Panc1 (cell line): ENCODE results near the gene RPS6KB2.

Source experiments
- POLR2AphosphoS5 ChIP-seq: IDR thresholded peaks from 2 replicates; pipeline ENCODE4 v1.6.1; 2012; ENCODE audit warnings: mild to moderate bottlenecking, low read depth, low read length, moderate library complexity
- SIN3A ChIP-seq: IDR thresholded peaks from 2 replicates; pipeline ENCODE4 v1.6.1; 2012; ENCODE audit warnings: low read depth, mild to moderate bottlenecking, low read length, moderate library complexity, borderline replicate concordance; ENCODE audit not compliant: insufficient read depth
- TCF7L2 ChIP-seq: IDR thresholded peaks from 2 replicates; pipeline ENCODE4 v1.6.1; 2011; ENCODE audit warnings: mild to moderate bottlenecking, low read depth, low read length, inconsistent platforms
- TF ChIP-seq, protein P1 (sequence below): fragments of 450-650 bp; IDR thresholded peaks from 2 replicates; pipeline ENCODE4 v1.5.1; 2017; ENCODE audit warnings: mild to moderate bottlenecking
- TF ChIP-seq, protein P2 (sequence below), 2 experiments: IDR thresholded peaks; 2 replicates each; pipeline ENCODE4 v1.6.1; 2011 to 2012; ENCODE audit warnings: low read depth in 2 of 2, control low read depth in 1 of 2, low read length in 1 of 2, mild to moderate bottlenecking in 1 of 2, moderate library complexity in 1 of 2; ENCODE audit not compliant: insufficient read depth in 1 of 2

DNA sequence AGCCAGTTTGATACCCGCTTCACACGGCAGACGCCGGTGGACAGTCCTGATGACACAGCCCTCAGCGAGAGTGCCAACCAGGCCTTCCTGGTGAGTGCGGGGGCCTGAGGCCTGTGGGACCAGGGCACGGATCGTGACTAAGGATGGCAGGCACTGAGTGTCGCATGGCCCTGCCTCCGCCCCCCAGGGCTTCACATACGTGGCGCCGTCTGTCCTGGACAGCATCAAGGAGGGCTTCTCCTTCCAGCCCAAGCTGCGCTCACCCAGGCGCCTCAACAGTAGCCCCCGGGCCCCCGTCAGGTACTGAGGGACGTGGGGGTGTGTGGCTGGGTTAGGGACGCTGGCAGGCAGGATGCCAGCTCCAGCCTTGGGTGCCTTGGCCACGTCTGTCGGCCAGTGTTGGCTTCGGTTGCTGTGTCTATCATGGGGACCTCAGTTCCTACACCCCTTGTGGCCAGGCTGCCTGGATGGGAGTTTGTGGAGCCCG is 6.1 kb downstream of the RPS6KB2 start:
- TF ChIP-seq, protein P1, sequence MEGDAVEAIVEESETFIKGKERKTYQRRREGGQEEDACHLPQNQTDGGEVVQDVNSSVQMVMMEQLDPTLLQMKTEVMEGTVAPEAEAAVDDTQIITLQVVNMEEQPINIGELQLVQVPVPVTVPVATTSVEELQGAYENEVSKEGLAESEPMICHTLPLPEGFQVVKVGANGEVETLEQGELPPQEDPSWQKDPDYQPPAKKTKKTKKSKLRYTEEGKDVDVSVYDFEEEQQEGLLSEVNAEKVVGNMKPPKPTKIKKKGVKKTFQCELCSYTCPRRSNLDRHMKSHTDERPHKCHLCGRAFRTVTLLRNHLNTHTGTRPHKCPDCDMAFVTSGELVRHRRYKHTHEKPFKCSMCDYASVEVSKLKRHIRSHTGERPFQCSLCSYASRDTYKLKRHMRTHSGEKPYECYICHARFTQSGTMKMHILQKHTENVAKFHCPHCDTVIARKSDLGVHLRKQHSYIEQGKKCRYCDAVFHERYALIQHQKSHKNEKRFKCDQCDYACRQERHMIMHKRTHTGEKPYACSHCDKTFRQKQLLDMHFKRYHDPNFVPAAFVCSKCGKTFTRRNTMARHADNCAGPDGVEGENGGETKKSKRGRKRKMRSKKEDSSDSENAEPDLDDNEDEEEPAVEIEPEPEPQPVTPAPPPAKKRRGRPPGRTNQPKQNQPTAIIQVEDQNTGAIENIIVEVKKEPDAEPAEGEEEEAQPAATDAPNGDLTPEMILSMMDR = no peak
- TF ChIP-seq SIN3A (no peak), POLR2AphosphoS5 (no peak), TCF7L2 (no peak)
- TF ChIP-seq, protein P2, sequence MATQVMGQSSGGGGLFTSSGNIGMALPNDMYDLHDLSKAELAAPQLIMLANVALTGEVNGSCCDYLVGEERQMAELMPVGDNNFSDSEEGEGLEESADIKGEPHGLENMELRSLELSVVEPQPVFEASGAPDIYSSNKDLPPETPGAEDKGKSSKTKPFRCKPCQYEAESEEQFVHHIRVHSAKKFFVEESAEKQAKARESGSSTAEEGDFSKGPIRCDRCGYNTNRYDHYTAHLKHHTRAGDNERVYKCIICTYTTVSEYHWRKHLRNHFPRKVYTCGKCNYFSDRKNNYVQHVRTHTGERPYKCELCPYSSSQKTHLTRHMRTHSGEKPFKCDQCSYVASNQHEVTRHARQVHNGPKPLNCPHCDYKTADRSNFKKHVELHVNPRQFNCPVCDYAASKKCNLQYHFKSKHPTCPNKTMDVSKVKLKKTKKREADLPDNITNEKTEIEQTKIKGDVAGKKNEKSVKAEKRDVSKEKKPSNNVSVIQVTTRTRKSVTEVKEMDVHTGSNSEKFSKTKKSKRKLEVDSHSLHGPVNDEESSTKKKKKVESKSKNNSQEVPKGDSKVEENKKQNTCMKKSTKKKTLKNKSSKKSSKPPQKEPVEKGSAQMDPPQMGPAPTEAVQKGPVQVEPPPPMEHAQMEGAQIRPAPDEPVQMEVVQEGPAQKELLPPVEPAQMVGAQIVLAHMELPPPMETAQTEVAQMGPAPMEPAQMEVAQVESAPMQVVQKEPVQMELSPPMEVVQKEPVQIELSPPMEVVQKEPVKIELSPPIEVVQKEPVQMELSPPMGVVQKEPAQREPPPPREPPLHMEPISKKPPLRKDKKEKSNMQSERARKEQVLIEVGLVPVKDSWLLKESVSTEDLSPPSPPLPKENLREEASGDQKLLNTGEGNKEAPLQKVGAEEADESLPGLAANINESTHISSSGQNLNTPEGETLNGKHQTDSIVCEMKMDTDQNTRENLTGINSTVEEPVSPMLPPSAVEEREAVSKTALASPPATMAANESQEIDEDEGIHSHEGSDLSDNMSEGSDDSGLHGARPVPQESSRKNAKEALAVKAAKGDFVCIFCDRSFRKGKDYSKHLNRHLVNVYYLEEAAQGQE (IDR thresholded peaks at IDR 0.05; ENCODE audit: insufficient read depth in 1 of 2, low read depth in 2 of 2, low read length in 1 of 2) = no peak
